ENCODE data around the gene TMIGD1. TPM values are rescaled to one million over a fixed set of nuclear protein-coding genes. Genes with fewer than 3 reads are reported as not detected.

TMIGD1 gene
- total and polyA plus RNA-seq, 10 donors, result not detected

DNA sequence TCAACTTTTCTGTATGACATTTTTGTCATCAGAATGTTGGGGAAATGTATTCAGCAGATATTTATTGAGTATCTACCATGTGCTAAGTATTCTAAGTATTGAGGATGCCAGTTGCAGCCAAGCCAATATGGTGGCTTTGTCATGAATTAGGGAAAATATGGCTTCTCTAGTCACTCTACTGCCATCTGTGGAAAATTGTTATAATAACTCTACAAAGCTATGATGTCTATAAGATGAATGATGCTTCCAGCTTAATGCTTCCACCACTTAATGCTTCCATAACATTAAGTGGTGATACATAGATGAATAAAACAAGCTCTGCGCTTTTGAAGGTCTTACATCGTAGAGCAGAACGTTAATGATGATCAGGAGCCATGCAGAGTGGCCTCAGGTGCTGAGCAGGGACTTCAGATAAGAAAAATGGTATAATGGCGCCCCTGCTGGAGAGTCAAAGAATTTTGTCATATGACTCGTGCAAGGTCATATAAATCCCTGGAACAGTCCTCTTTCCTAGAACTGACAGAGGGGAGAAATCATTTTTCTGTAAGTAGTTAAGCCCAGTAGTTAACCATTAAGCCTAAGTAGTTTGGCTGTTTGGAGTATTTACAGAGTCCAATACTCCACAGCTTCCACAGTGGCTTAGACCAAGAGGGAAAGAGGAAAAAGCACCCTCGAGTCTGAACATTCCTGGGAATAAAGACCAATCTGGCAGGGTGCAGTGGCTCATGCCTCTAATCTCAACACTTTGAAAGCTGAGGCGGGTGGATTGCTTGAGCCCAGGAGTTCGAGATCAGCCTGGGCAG is 2.7 kb upstream of the TMIGD1 start:
- intact Hi-C loops (cut with DNase I; ENCODE audit: low total_unique reads), result loop anchor here (10.0 kb wide), 1 partner anchor 232 kb away; no protein-coding TSS in a partner anchor
- TF ChIP-seq POLR2AphosphoS5 (IDR thresholded peaks at IDR 0.05), result no peak
- TF ChIP-seq, protein P1, sequence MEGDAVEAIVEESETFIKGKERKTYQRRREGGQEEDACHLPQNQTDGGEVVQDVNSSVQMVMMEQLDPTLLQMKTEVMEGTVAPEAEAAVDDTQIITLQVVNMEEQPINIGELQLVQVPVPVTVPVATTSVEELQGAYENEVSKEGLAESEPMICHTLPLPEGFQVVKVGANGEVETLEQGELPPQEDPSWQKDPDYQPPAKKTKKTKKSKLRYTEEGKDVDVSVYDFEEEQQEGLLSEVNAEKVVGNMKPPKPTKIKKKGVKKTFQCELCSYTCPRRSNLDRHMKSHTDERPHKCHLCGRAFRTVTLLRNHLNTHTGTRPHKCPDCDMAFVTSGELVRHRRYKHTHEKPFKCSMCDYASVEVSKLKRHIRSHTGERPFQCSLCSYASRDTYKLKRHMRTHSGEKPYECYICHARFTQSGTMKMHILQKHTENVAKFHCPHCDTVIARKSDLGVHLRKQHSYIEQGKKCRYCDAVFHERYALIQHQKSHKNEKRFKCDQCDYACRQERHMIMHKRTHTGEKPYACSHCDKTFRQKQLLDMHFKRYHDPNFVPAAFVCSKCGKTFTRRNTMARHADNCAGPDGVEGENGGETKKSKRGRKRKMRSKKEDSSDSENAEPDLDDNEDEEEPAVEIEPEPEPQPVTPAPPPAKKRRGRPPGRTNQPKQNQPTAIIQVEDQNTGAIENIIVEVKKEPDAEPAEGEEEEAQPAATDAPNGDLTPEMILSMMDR (IDR thresholded peaks at IDR 0.05 in 8 of 11, conservative IDR thresholded peaks at IDR 0.05 in 3 of 11), result peak; percentile 30 to 75 (median 61)
- 46 to 57% (median 51%) methylated on average over 8 of the region's 8 CpGs for WGBS, 5 donors
- Histone ChIP-seq H3K4me1 (peaks cover 5 to 40% (median 18%) of the 10 kb centered on the region in 6 donors), H3K36me3 (no peaks in the 10 kb centered on the region), H3K9me3 (no peaks in the 10 kb centered on the region), H3K27me3 (replicated peaks in 1 of 7) (no peaks in the 10 kb centered on the region), H3K4me3 (no peak overlapping the region), H3K27ac (peak overlapping the region in 2 of 8 donors; percentile 63 to 74)
- DNase-seq, result no peak

DNA sequence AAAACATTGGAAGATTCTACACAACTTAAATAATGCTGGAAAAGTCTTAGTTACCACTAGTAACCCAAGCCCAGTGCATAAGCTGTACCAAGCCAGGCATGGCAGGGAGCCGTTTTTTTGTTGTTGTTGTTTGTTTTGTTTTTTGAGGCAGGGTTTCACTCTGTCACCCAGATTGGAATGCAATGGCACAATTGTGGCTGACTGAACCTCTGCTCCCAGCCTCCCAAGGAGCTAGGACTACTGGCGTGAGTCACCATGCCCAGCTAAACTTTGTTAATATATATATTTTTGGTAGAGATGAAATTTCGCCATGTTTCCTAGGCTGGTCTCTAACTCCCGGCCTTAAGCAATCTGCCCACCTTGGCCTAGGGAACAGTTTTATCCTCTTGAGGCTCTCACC is 564 bp upstream of the TMIGD1 start:
- Histone ChIP-seq H3K4me3 (no peak overlapping the region), H3K4me1 (peaks cover 0 to 29% (median 6%) of the 10 kb centered on the region in 6 donors), H3K27ac (no peak overlapping the region), H3K27me3 (replicated peaks in 1 of 7) (no peaks in the 10 kb centered on the region), H3K36me3 (no peaks in the 10 kb centered on the region), H3K9me3 (no peaks in the 10 kb centered on the region)
- 90 to 95% (median 92%) methylated on average over 4 of the region's 4 CpGs for WGBS, 5 donors
- TF ChIP-seq POLR2A (IDR thresholded peaks at IDR 0.05) (no peak), POLR2AphosphoS5 (IDR thresholded peaks at IDR 0.05) (no peak)
- TF ChIP-seq, protein P1 (IDR thresholded peaks at IDR 0.05 in 8 of 11, conservative IDR thresholded peaks at IDR 0.05 in 3 of 11), result no peak
- intact Hi-C loops (cut with DNase I; ENCODE audit: low total_unique reads), result loop anchor here (10.0 kb wide), 1 partner anchor 230 kb away; no protein-coding TSS in a partner anchor
- DNase-seq, result no peak

DNA sequence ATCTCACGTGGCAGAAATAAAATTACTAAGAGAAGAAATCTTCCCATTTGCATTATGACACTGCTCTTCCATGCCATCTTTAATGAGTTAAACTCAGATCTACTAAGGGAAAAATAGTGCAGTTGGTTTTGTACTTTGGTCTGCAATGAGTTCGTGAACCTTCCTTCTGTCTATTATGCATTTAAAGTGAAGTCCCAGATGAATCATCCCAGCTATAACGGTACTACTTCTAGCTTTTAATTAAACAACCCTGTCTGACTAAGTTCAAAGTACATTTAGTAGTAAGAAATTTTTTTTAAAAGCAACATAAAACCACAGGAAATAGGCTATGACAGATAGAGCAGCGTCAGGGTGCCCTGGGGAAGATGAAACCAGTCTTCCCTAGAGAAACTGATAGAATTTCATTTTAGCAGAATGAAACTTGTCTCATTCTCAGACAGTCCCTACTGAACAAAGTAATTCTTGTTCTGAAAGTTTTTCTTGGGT is 1.8 kb downstream of the TMIGD1 start:
- H3K27ac ChIP-seq, result peak overlapping the region in 5 of 8 donors; percentile 5 to 51 (median 37)
- H3K36me3 ChIP-seq, result no peaks in the 10 kb centered on the region
- H3K27me3 ChIP-seq (replicated peaks in 1 of 7), result no peaks in the 10 kb centered on the region
- TF ChIP-seq POLR2A (IDR thresholded peaks at IDR 0.05) (no peak), POLR2AphosphoS5 (IDR thresholded peaks at IDR 0.05) (no peak)
- TF ChIP-seq, protein P1 (IDR thresholded peaks at IDR 0.05 in 8 of 11, conservative IDR thresholded peaks at IDR 0.05 in 3 of 11), result no peak
- H3K9me3 ChIP-seq, result no peaks in the 10 kb centered on the region
- no peak for DNase-seq
- peaks cover 0 to 28% (median 6%) of the 10 kb centered on the region in 6 donors for H3K4me1 ChIP-seq
- 21 to 27% (median 25%) methylated on average over 4 of the region's 4 CpGs for WGBS, 5 donors
- H3K4me3 ChIP-seq, result no peak overlapping the region
- intact Hi-C loops (cut with DNase I; ENCODE audit: low total_unique reads), result loop anchor here (10.0 kb wide), 1 partner anchor 227 kb away; no protein-coding TSS in a partner anchor

DNA sequence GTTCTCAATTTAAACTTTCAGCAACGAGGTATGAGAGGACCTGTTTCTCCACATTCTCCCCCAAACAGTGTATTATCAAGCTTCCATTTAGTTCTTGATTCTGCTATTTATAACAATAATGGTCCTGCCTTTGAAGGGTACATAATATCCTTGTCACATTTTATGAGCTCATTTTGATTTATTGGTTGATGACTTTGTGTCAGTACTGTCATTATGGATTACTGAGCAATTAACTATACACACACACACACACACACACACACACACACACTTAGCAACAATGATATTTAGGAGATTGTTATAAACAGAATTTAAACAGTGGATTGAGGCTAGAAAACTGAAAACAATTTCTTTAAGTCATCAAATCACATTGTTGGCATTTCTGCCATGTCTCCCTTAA is 7.0 kb downstream of the TMIGD1 start:
- Histone ChIP-seq H3K4me3 (no peak overlapping the region), H3K9me3 (no peaks in the 10 kb centered on the region), H3K27ac (no peak overlapping the region), H3K4me1 (peaks cover 0 to 31% (median 14%) of the 10 kb centered on the region in 6 donors), H3K27me3 (replicated peaks in 1 of 7) (no peaks in the 10 kb centered on the region), H3K36me3 (no peaks in the 10 kb centered on the region)
- 35 to 59% (median 47%) methylated on average over 1 of the region's 1 CpG for WGBS, 5 donors
- intact Hi-C loops (cut with DNase I; ENCODE audit: low total_unique reads), result no loop called here
- DNase-seq, result no peak
- TF ChIP-seq POLR2A (IDR thresholded peaks at IDR 0.05), result no peak
- TF ChIP-seq, protein P1 (IDR thresholded peaks at IDR 0.05 in 8 of 11, conservative IDR thresholded peaks at IDR 0.05 in 3 of 11), result no peak
- no peak for TF ChIP-seq POLR2AphosphoS5 (IDR thresholded peaks at IDR 0.05)
